ENCODE data around the gene CDC23.
A peak's percentile ranks its signal among the peaks of the same experiment; 100 is the strongest.
"Not testable (repeated sequence)": the region's sequence is repeated elsewhere in the genome, so short reads cannot be mapped to it uniquely, and the experiment has no call there.

CDC23 gene

DNA sequence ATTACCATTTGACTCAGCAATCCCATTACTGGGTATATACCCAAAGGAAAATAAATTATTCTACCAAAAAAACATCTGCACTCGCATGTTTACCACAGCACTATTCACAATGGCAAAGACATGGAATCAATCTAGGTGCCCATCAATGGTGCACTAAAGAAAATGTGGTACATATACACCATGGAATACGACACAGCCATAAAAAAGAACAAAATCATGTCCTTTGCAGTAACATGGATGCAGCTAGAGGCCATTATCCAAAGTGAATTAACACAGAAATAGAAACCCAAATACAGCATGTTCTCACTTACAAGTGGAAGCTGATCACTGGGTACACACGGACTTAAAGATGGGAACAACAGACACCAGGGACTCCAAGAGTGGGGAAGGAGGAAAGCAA lies 2.1 kb downstream of the CDC23 start:
- H3K4me3 ChIP-seq (ENCODE audit: low read depth, low read length), result no peak overlapping the region
- H3K9ac ChIP-seq (ENCODE audit: low read depth, low read length), result no peak overlapping the region
- H3K27me3 ChIP-seq (ENCODE audit: control insufficient read depth, insufficient read depth, low read length), result no peaks in the 10 kb centered on the region
- no peaks in the 10 kb centered on the region for H3K9me3 ChIP-seq (ENCODE audit: control insufficient read depth, insufficient read depth, low read length)
- no peaks in the 10 kb centered on the region for H3K36me3 ChIP-seq (ENCODE audit: control insufficient read depth, insufficient read depth, low read length)
- no peaks in the 10 kb centered on the region for H3K4me1 ChIP-seq (ENCODE audit: control insufficient read depth, insufficient read depth, low read length)

DNA sequence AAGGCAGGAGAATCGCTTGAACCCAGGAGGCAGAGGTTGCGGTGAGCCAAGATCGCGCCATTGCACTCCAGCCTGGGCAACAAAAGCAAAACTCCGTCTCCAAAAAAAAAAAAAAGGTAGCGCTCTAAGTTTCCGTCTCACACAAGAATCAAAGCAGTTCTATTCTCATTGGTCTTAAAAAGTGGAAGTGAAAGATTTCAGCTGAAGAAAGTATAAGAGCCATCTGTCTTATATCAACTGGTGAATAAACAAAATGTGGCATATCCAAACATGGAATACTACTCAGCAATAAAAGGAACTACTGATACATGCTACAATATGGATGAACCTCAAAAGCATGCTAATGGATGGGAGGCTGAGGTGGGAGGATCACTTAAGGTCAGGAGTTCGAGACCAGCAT lies 19.3 kb downstream of the CDC23 start:
- H3K9me3 ChIP-seq (ENCODE audit: control insufficient read depth, insufficient read depth, low read length), result not testable (repeated sequence)

DNA sequence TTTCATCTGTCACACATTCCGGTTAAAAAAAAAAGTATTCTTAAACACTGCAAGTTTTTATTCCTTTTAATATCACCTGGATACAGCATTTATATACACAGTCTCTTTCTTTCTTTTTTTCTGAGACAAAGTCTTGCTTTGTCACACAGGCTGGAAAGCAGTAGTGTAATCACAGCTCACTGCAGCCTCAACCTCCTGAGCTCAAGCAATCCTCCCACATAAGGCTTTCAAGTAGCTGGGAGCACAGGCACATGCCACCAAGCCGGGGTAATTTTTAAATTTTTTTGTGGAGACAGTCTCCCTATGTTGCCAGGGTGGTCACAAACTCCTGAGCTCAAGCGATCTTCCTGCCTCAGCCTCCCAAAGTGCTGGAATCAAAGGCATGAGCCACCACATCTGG lies 20.3 kb downstream of the CDC23 start:
- H3K27me3 ChIP-seq (ENCODE audit: control insufficient read depth, insufficient read depth, low read length), result no peaks in the 10 kb centered on the region
- no peak overlapping the region for H3K4me3 ChIP-seq (ENCODE audit: low read depth, low read length)
- H3K4me1 ChIP-seq (ENCODE audit: control insufficient read depth, insufficient read depth, low read length), result no peaks in the 10 kb centered on the region
- peaks cover 20% of the 10 kb centered on the region for H3K36me3 ChIP-seq (ENCODE audit: control insufficient read depth, insufficient read depth, low read length)
- no peaks in the 10 kb centered on the region for H3K9me3 ChIP-seq (ENCODE audit: control insufficient read depth, insufficient read depth, low read length)
- H3K9ac ChIP-seq (ENCODE audit: low read depth, low read length), result no peak overlapping the region

More for the DNA sequence above, 19.3 kb downstream of the CDC23 start:
- not testable (repeated sequence) for H3K4me3 ChIP-seq (ENCODE audit: low read depth, low read length); H3K27me3 ChIP-seq (ENCODE audit: control insufficient read depth, insufficient read depth, low read length); H3K4me1 ChIP-seq (ENCODE audit: control insufficient read depth, insufficient read depth, low read length); H3K9ac ChIP-seq (ENCODE audit: low read depth, low read length)
- peaks cover 14% of the 10 kb centered on the region for H3K36me3 ChIP-seq (ENCODE audit: control insufficient read depth, insufficient read depth, low read length)

DNA sequence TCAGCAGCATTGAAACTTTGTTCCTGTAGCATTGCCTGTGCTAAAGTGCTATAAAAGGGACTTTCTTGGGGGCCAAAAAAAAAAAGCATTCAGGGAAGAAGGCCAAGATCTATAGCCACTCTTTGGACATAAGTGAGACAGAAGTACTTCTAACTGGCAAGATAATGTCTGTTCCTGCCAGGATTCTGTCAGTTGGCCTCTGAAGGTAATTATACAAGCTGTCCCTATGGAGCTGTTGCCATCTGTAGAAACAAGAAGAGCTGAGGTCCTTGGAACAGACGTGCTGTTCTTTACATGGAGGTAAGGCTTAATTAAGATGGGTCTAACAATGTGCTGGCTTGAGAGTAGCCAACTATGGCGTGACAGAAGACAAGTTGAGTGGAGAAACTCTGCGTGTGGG lies 24.5 kb downstream of the CDC23 start:
- Histone ChIP-seq H3K9me3 (ENCODE audit: control insufficient read depth, insufficient read depth, low read length) (no peaks in the 10 kb centered on the region), H3K4me3 (ENCODE audit: low read depth, low read length) (no peak overlapping the region), H3K27me3 (ENCODE audit: control insufficient read depth, insufficient read depth, low read length) (no peaks in the 10 kb centered on the region), H3K36me3 (ENCODE audit: control insufficient read depth, insufficient read depth, low read length) (peaks cover 46% of the 10 kb centered on the region), H3K4me1 (ENCODE audit: control insufficient read depth, insufficient read depth, low read length) (no peaks in the 10 kb centered on the region), H3K9ac (ENCODE audit: low read depth, low read length) (no peak overlapping the region)

DNA sequence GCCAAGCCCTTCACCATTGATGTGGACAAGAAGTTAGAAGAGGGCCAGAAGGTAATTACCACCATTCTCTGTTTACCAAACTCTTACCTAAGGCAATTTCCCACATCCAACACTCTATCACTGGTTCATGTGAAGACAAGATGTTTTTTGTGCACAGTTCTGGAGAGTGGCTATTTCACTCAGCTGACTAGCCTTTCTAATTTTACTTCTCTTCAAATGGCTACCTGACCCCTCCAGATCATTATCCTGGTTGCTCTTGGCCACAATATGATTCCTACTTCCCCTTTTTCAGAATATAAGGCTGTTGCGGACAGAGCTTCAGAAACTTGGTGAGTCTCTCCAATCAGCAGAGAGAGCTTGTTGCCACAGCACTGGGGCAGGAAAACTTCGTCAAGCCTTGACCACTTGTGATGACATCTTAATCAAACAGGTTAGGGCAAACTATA lies 27.1 kb downstream of the CDC23 start:
- Histone ChIP-seq H3K4me3 (ENCODE audit: low read depth, low read length) (no peak overlapping the region), H3K36me3 (ENCODE audit: control insufficient read depth, insufficient read depth, low read length) (peaks cover 57% of the 10 kb centered on the region), H3K27me3 (ENCODE audit: control insufficient read depth, insufficient read depth, low read length) (no peaks in the 10 kb centered on the region), H3K4me1 (ENCODE audit: control insufficient read depth, insufficient read depth, low read length) (no peaks in the 10 kb centered on the region), H3K9me3 (ENCODE audit: control insufficient read depth, insufficient read depth, low read length) (no peaks in the 10 kb centered on the region), H3K9ac (ENCODE audit: low read depth, low read length) (no peak overlapping the region)

DNA sequence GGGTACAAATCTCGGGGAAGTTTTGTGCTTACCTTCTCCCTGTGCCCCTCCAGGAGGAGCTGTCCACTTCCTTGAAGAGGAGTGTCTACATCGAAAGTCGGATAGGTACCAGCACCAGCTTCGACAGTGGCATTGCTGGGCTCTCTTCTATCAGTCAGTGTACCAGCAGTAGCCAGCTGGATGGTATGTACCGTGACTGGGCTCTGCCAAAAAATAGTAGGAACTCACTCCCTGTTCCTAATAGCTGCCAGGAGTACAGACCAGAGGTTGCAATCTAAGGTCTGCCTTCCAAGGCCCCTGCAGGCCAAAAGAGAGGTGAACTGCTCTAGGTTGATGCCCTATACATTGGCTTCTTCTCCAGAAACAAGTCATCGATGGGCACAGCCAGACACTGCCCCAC lies 30.3 kb downstream of the CDC23 start:
- no peak overlapping the region for H3K9ac ChIP-seq (ENCODE audit: low read depth, low read length)
- no peaks in the 10 kb centered on the region for H3K4me1 ChIP-seq (ENCODE audit: control insufficient read depth, insufficient read depth, low read length)
- H3K36me3 ChIP-seq (ENCODE audit: control insufficient read depth, insufficient read depth, low read length), result peaks cover 46% of the 10 kb centered on the region
- no peaks in the 10 kb centered on the region for H3K9me3 ChIP-seq (ENCODE audit: control insufficient read depth, insufficient read depth, low read length)
- no peaks in the 10 kb centered on the region for H3K27me3 ChIP-seq (ENCODE audit: control insufficient read depth, insufficient read depth, low read length)
- no peak overlapping the region for H3K4me3 ChIP-seq (ENCODE audit: low read depth, low read length)

DNA sequence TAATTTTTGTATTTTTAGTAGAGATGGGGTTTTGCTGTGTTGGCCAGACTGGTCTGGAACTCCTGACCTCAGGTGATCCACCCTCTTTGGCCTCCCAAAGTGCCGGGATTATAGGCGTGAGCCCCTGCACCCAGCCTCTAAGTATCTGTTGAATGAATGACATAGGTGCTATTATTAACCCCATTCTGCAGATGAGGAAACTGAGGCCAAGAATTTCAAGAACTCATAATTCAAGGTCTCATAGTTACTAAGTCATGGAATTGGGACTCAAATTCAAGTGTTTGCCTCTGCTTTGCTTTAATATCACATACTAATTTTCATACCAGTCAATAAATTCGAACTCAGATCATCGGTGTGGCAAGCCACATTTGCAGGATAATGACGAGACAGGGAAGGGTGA lies 32.3 kb downstream of the CDC23 start:
- Histone ChIP-seq H3K4me3 (ENCODE audit: low read depth, low read length) (no peak overlapping the region), H3K4me1 (ENCODE audit: control insufficient read depth, insufficient read depth, low read length) (no peaks in the 10 kb centered on the region), H3K27me3 (ENCODE audit: control insufficient read depth, insufficient read depth, low read length) (no peaks in the 10 kb centered on the region), H3K9me3 (ENCODE audit: control insufficient read depth, insufficient read depth, low read length) (no peaks in the 10 kb centered on the region), H3K9ac (ENCODE audit: low read depth, low read length) (no peak overlapping the region), H3K36me3 (ENCODE audit: control insufficient read depth, insufficient read depth, low read length) (peaks cover 39% of the 10 kb centered on the region)

DNA sequence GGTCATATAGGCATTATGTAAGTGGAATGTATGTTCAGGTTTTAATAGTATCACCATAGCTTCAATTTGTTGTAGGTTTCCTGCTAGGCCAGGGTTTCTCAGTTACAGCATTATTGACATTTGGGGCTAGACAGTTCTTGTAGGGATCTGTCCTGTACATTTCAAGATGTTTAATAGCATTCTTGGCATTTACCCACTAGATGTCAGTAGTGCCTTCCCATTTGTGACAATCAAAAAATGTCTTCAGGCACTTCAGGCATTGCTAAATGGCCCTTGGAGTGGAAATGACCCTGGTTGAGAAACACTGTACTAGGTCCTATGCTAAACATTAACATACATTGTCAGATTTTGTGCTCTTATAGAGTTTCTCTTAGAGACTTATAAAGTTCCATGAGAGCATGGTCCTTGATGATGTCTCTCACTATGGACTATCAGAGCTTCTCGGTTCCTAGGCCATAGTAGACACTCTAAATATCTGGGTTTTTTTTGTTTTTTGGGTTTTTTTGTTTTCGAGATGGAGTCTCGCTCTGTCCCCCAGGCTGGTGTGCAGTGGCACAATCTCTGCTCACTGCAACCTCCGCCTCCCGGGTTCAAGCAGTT lies 32.8 kb downstream of the CDC23 start:
- Histone ChIP-seq H3K4me3 (ENCODE audit: low read depth, low read length) (peak overlapping the region; percentile 78), H3K9me3 (ENCODE audit: control insufficient read depth, insufficient read depth, low read length) (no peaks in the 10 kb centered on the region), H3K36me3 (ENCODE audit: control insufficient read depth, insufficient read depth, low read length) (peaks cover 38% of the 10 kb centered on the region), H3K4me1 (ENCODE audit: control insufficient read depth, insufficient read depth, low read length) (no peaks in the 10 kb centered on the region), H3K27me3 (ENCODE audit: control insufficient read depth, insufficient read depth, low read length) (no peaks in the 10 kb centered on the region), H3K9ac (ENCODE audit: low read depth, low read length) (no peak overlapping the region)

DNA sequence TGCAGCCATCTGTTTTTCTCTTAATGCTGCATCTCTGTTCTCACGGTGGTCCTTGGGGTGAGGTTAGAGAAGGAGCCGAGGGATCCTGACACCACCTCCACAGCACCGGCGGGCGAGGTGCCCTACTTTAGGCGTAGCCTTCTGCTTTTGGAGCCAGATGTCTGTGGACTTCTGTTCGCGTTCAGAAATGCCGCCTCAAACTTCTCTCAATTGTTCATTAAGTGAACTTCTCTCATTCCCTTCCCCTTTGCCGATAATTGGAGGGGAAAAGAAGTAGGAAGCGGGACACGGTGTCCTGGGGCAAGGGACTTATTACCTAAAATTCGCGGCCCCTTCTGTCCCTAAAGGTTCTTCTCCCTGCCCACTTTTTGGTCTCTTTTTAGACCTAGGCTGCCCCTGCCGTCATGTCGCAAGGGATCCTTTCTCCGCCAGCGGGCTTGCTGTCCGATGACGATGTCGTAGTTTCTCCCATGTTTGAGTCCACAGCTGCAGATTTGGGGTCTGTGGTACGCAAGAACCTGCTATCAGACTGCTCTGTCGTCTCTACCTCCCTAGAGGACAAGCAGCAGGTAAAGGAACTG lies 33.8 kb downstream of the CDC23 start:
- Histone ChIP-seq H3K4me1 (ENCODE audit: control insufficient read depth, insufficient read depth, low read length) (no peaks in the 10 kb centered on the region), H3K36me3 (ENCODE audit: control insufficient read depth, insufficient read depth, low read length) (peaks cover 31% of the 10 kb centered on the region), H3K4me3 (ENCODE audit: low read depth, low read length) (peak overlapping the region; percentile 78), H3K27me3 (ENCODE audit: control insufficient read depth, insufficient read depth, low read length) (no peaks in the 10 kb centered on the region), H3K9me3 (ENCODE audit: control insufficient read depth, insufficient read depth, low read length) (no peaks in the 10 kb centered on the region), H3K9ac (ENCODE audit: low read depth, low read length) (peak overlapping the region; percentile 87)

DNA sequence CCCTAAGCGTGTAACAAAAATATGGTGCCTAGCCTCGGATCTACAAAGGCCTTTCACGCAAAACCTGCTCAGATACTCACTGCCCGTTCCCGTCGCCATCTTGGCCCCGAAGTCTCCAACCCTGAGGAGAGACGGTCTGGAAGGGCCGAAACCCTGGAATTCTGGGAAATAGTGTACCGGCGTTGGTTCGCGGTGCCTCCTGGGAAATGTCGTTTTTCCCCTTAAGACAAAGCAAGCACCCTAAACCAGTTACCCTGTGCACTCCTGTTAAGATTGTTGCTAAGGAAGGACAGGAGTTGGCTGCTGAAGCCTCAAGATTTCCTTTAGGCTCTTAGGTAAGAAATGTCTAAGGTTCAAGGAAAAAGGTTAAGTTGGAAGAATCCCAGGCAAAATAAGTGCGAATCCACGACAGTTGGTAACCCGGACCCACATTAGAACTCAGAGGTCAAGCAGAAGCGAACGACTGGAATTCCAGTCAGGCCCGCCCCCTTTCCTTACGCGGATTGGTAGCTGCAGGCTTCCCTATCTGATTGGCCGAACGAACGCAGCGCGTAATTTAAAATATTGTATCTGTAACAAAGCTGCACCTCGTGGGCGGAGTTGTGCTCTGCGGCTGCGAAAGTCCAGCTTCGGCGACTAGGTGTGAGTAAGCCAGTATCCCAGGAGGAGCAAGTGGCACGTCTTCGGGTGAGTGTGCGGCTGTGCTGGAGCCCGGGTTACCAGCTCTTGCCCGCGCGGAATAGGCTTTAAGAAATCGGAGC lies 34.4 kb downstream of the CDC23 start, which contains the start of the genes BRD8 and KIF20A:
TSS of gene BRD8 (minus strand) at position 115 of the 761 bp plus-strand sequence. CDS start at position 99, 16 bp downstream.
TSS of gene KIF20A (plus strand) at position 597 of the 761 bp plus-strand sequence. CDS start 569 bp downstream, outside the sequence.
- Histone ChIP-seq H3K27me3 (ENCODE audit: control insufficient read depth, insufficient read depth, low read length) (no peaks in the 10 kb centered on the region), H3K4me3 (ENCODE audit: low read depth, low read length) (peak within 1 kb of the TSS; percentile 78), H3K9ac (ENCODE audit: low read depth, low read length) (peak within 1 kb of the TSS; percentile 87), H3K9me3 (ENCODE audit: control insufficient read depth, insufficient read depth, low read length) (no peaks in the 10 kb centered on the region), H3K4me1 (ENCODE audit: control insufficient read depth, insufficient read depth, low read length) (no peaks in the 10 kb centered on the region), H3K36me3 (ENCODE audit: control insufficient read depth, insufficient read depth, low read length) (peaks cover 30% of the 10 kb centered on the region)

DNA sequence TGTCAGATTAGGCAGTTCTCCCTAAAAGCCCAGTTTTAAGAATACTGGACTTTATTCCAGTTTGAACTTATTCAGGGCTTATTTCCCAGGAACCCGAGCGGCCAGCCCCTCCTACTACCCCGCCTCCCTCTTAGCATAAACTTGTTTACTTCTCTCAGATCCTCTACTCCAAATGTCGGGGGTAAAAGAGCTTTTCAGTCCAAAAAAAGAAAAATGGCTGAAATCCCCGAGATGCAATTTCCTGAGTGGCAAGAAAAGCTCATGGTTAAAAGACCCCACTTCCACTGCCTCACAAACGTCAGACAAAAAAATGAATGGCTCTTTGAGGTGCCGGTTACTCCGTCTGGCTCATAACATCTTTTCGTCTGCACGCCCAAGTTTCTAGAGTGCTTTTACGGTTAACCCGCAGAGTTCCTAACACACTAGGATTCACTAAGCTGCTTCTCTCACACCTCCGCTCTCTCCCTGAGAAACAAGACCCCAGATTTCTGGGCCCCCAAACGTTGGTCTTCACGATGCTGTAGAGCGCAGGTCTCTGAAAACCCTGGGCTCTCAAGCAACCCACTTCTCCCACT lies 35.1 kb downstream of the CDC23 start:
- Histone ChIP-seq H3K27me3 (ENCODE audit: control insufficient read depth, insufficient read depth, low read length) (no peaks in the 10 kb centered on the region), H3K4me3 (ENCODE audit: low read depth, low read length) (peak overlapping the region; percentile 78), H3K9ac (ENCODE audit: low read depth, low read length) (peak overlapping the region; percentile 77), H3K36me3 (ENCODE audit: control insufficient read depth, insufficient read depth, low read length) (peaks cover 25% of the 10 kb centered on the region), H3K9me3 (ENCODE audit: control insufficient read depth, insufficient read depth, low read length) (no peaks in the 10 kb centered on the region), H3K4me1 (ENCODE audit: control insufficient read depth, insufficient read depth, low read length) (no peaks in the 10 kb centered on the region)

All from iPS-15b (cell line).